SK-N-SH treated with all-trans-retinoic acid at 6 μM for 48 hours (cell line): ENCODE measurements around the gene CD6.

Source experiments
- ATAC-seq: fragments of 200-7000 bp; cut with Tn5 transposase; 3 replicates; pipeline ENCODE4 v1.9.1; 2020; ENCODE audit warnings: mild to moderate bottlenecking, moderate library complexity
- ARNTL ChIP-seq: fragments of 450-650 bp; formaldehyde crosslinking; IDR thresholded peaks from 2 replicates; pipeline ENCODE4 v1.5.0; 2020; ENCODE audit warnings: low read depth, mild to moderate bottlenecking, moderate library complexity, borderline replicate concordance
- BACH2 ChIP-seq: fragments of 250-450 bp; sonication (Bioruptor Pico); IDR thresholded peaks from 2 replicates; pipeline ENCODE4 v1.9.0; 2021; ENCODE audit warnings: mild to moderate bottlenecking, borderline replicate concordance
- CREB5 ChIP-seq: fragments of 250-450 bp; sonication (Bioruptor Pico); IDR thresholded peaks from 2 replicates; pipeline ENCODE4 v1.5.1; 2020; ENCODE audit warnings: low read depth, mild to moderate bottlenecking, moderate library complexity
- CSDC2 ChIP-seq: fragments of 250-450 bp; sonication (Bioruptor Pico); IDR thresholded peaks from 2 replicates; pipeline ENCODE4 v1.5.0; 2020; ENCODE audit warnings: mild to moderate bottlenecking, moderate library complexity
- CSRNP3 ChIP-seq: fragments of 250-450 bp; sonication (Bioruptor Pico); IDR thresholded peaks from 2 replicates; pipeline ENCODE4 v1.5.1; 2021; ENCODE audit warnings: mild to moderate bottlenecking, moderate library complexity
- ESRRG ChIP-seq: fragments of 250-450 bp; sonication (Bioruptor Pico); IDR thresholded peaks from 2 replicates; pipeline ENCODE4 v1.6.1; 2021; ENCODE audit warnings: mild to moderate bottlenecking
- ISL1 ChIP-seq: fragments of 250-450 bp; sonication (Bioruptor Pico); IDR thresholded peaks from 2 replicates; pipeline ENCODE4 v2.1.2; 2022; ENCODE audit warnings: mild to moderate bottlenecking, moderate library complexity
- PATZ1 ChIP-seq: fragments of 250-450 bp; sonication (Bioruptor Pico); IDR thresholded peaks from 2 replicates; pipeline ENCODE4 v1.8.0; 2020; ENCODE audit warnings: mild to moderate bottlenecking, moderate library complexity, borderline replicate concordance
- POU6F1 ChIP-seq: fragments of 250-450 bp; sonication (Bioruptor Pico); IDR thresholded peaks from 2 replicates; pipeline ENCODE4 v1.8.0; 2021; ENCODE audit warnings: low read depth, mild to moderate bottlenecking, moderate library complexity, borderline replicate concordance
- PPARA ChIP-seq: fragments of 250-450 bp; sonication (Bioruptor Pico); IDR thresholded peaks from 2 replicates; pipeline ENCODE4 v1.5.0; 2020; ENCODE audit warnings: mild to moderate bottlenecking, borderline replicate concordance
- SNAI2 ChIP-seq: fragments of 250-450 bp; sonication (Bioruptor Pico); IDR thresholded peaks from 2 replicates; pipeline ENCODE4 v1.5.0; 2020; ENCODE audit warnings: mild to moderate bottlenecking, moderate library complexity
- TCF4 ChIP-seq: fragments of 250-450 bp; sonication (Bioruptor Pico); IDR thresholded peaks from 2 replicates; pipeline ENCODE4 v1.8.0; 2021; ENCODE audit warnings: mild to moderate bottlenecking, moderate library complexity, borderline replicate concordance
- TOX ChIP-seq: fragments of 250-450 bp; sonication (Bioruptor Pico); IDR thresholded peaks from 2 replicates; pipeline ENCODE4 v1.8.0; 2021; ENCODE audit warnings: mild to moderate bottlenecking, moderate library complexity, borderline replicate concordance
- TSHZ2 ChIP-seq: fragments of 250-450 bp; sonication (Bioruptor Pico); IDR thresholded peaks from 2 replicates; pipeline ENCODE4 v1.5.0; 2020; ENCODE audit warnings: mild to moderate bottlenecking, moderate library complexity
- ZC3H10 ChIP-seq: fragments of 250-450 bp; sonication (Bioruptor Pico); IDR thresholded peaks from 2 replicates; pipeline ENCODE4 v1.5.1; 2021; ENCODE audit warnings: mild to moderate bottlenecking, moderate library complexity
- ZFP3 ChIP-seq: fragments of 250-450 bp; sonication (Bioruptor Pico); IDR thresholded peaks from 2 replicates; pipeline ENCODE4 v1.5.0; 2020; ENCODE audit warnings: mild to moderate bottlenecking, moderate library complexity
- ZFP30 ChIP-seq: fragments of 450-650 bp; formaldehyde crosslinking; IDR thresholded peaks from 2 replicates; pipeline ENCODE4 v1.5.0; 2022; ENCODE audit warnings: mild to moderate bottlenecking, moderate library complexity
- ZNF565 ChIP-seq: fragments of 450-650 bp; formaldehyde crosslinking; conservative IDR thresholded peaks from 2 replicates; pipeline ENCODE4 v1.5.0; 2020; ENCODE audit warnings: low read depth, mild to moderate bottlenecking, moderate library complexity

The CD6 gene

GRCh38 chr11:61007956-61008896 lies 36.7 kb downstream of the CD6 start:
- TF ChIP-seq TOX (CRISPR knock-in tag) (no peak), TCF4 (no peak), PPARA (CRISPR knock-in tag) (no peak), CSDC2 (no peak), ZFP3 (CRISPR knock-in tag) (no peak), BACH2 (CRISPR knock-in tag) (no peak), POU6F1 (CRISPR knock-in tag) (no peak), CREB5 (CRISPR knock-in tag) (no peak), ZFP30 (CRISPR knock-in tag) (no peak), ISL1 (no peak), SNAI2 (CRISPR knock-in tag) (no peak), ESRRG (CRISPR knock-in tag) (no peak), TSHZ2 (CRISPR knock-in tag) (no peak), ZC3H10 (CRISPR knock-in tag) (no peak), CSRNP3 (CRISPR knock-in tag) (no peak)

GRCh38 chr11:61008971-61009370 lies 37.5 kb downstream of the CD6 start:
- TF ChIP-seq SNAI2 (CRISPR knock-in tag) (no peak), ESRRG (CRISPR knock-in tag) (no peak), TSHZ2 (CRISPR knock-in tag) (no peak), PATZ1 (CRISPR knock-in tag) (no peak), PPARA (CRISPR knock-in tag) (no peak), ZNF565 (CRISPR knock-in tag) (no peak), ARNTL (no peak), CREB5 (CRISPR knock-in tag) (no peak)
- no peak for ATAC-seq

More at GRCh38 chr11:61007956-61008896, 36.7 kb downstream of the CD6 start:
- ATAC-seq, result no peak
